CD1c-positive myeloid dendritic cell (primary cell): ENCODE results near the gene TFF3.
A peak's percentile ranks its signal among the peaks of the same experiment; 100 is the strongest.

Source experiments
- DNase-seq: peaks from one replicate; pipeline ENCODE4 v3.0.0-alpha.2; 2016; ENCODE audit errors: extremely low spot score

Gene TFF3

GRCh38 chr21:42266971-42267556 lies 48.1 kb downstream of the TFF3 start:
- DNase-seq = no peak

- DNase-seq = no peak
Measured at GRCh38 chr21:42265231-42265812, 49.9 kb downstream of the TFF3 start.

GRCh38 chr21:42264245-42265195 lies 50.7 kb downstream of the TFF3 start:
- DNase-seq = no peak

- DNase-seq = peak; percentile 47
Measured at GRCh38 chr21:42263591-42264131, 51.5 kb downstream of the TFF3 start.

GRCh38 chr21:42262831-42263231 lies 52.4 kb downstream of the TFF3 start:
- peak; percentile 40 for DNase-seq

GRCh38 chr21:42261829-42262200 lies 53.4 kb downstream of the TFF3 start:
- no peak for DNase-seq
